Psoas muscle (tissue), 8 donors: ENCODE results near the gene IHH. TPM values are rescaled to one million over a fixed set of nuclear protein-coding genes. Genes with fewer than 3 reads are reported as not detected.
A peak's percentile ranks its signal among the peaks of the same experiment; 100 is the strongest.

Source experiments
- ATAC-seq, 4 donors: fragments of 200-7000 bp; cut with Tn5 transposase; one replicate each; pipeline ENCODE4 v1.9.1; 2020; ENCODE audit warnings: moderate library complexity in 3 of 4, mild to moderate bottlenecking in 2 of 4
- DNase-seq, 2 donors: peaks; one replicate each; pipeline ENCODE4 v3.0.0-alpha.2; 2020
- H3K27ac ChIP-seq: fragments of 200-600 bp; one replicate; pipeline ENCODE4 v1.8.0; 2022
- H3K27me3 ChIP-seq, 3 donors: fragments of 200-600 bp in 1 of 3; one replicate each; pipeline versions ENCODE4 v1.6.1 to v1.8.0; 2013 to 2022; ENCODE audit warnings: low read length in 2 of 3, mild to moderate bottlenecking in 2 of 3, moderate library complexity in 1 of 3; ENCODE audit not compliant: insufficient read depth in 3 of 3
- H3K36me3 ChIP-seq, 2 donors: fragments of 200-600 bp in 1 of 2; one replicate each; pipeline versions ENCODE4 v1.6.1 to v1.8.0; 2013 to 2022; ENCODE audit warnings: low read depth in 1 of 2, mild to moderate bottlenecking in 1 of 2, moderate library complexity in 1 of 2; ENCODE audit not compliant: insufficient read depth in 1 of 2
- H3K4me1 ChIP-seq: fragments of 200-600 bp; one replicate; pipeline ENCODE4 v1.8.0; 2022
- H3K4me3 ChIP-seq: fragments of 200-600 bp; one replicate; pipeline ENCODE4 v1.8.0; 2022; ENCODE audit warnings: mild to moderate bottlenecking
- H3K9me3 ChIP-seq: fragments of 200-600 bp; one replicate; pipeline ENCODE4 v1.8.0; 2022
- CTCF ChIP-seq: fragments of 200-600 bp; IDR thresholded peaks from one replicate; pipeline ENCODE4 v1.8.0; 2022; ENCODE audit warnings: antibody characterized with exemption
- WGBS, 3 donors: extraction: QIAGEN DNeasy Blood & Tissue Kit; methylation state at CpG; one replicate each; pipeline versions ENCODE4 v1.1.6 to v1.1.7; 2013; 5-methylcytosine and 5-hydroxymethylcytosine counted together
- intact Hi-C, 2 donors: fragments of 100-400 bp; cut with DNase I; formaldehyde crosslinking; loops; one replicate each; pipeline versions ENCODE4 v1.11.0 to v1.14.2; 2022
- polyA plus RNA-seq, 3 donors: library from polyadenylated mRNA; stranded (reverse); fragments of 200-250 nt; gene quantifications; one replicate each; pipeline ENCODE4 v1.2.3, GENCODE V29; 2013
- total RNA-seq, 4 donors: library from RNA; stranded (reverse); fragmentation: NEBNext Ultra II Directional in 2 of 4; extraction: Animal tissue kit (Norgen Biotek cat#: 25700) in 2 of 4; gene quantifications; one replicate each; pipeline versions ENCODE4 v1.2.1 to v1.2.4, GENCODE V29; 2021 to 2023
- donor health status: healthy with polysubstance abuse.
- donor health status: DM: no; HTN: no; CAD: no; lungs with moderate emphysema.
- donor health status: Bipolar disorder and iron deficiency.
- donor health status: healthy.
- donor health status: DM: yes; HTN: yes; CAD: no.
- donor health status: DM: no; HTN: no; CAD: no.
- donor health status: DM: no; HTN: no; CAD: no.
- donor health status: DM: yes; HTN: yes; CAD: no.

IHH gene
- total and polyA plus RNA-seq, 7 donors, result 0.03 to 0.12 TPM; not detected in 5

GRCh38 chr2:219020604-219021365 is 39.9 kb downstream of the IHH start:
- H3K4me1 ChIP-seq, result no peaks in the 10 kb centered on the region
- no peaks in the 10 kb centered on the region for H3K27me3 ChIP-seq
- 64 to 69% (median 68%) methylated on average over 11 of the region's 11 CpGs for WGBS, 3 donors
- no peak overlapping the region for H3K27ac ChIP-seq
- peak in 1 of 2 donors; percentile 37 for DNase-seq
- no peaks in the 10 kb centered on the region for H3K36me3 ChIP-seq
- H3K4me3 ChIP-seq, result no peak overlapping the region
- no peaks in the 10 kb centered on the region for H3K9me3 ChIP-seq
- no peak for TF ChIP-seq CTCF
- ATAC-seq, result no peak
- intact Hi-C loops, result no loop called here

GRCh38 chr2:219019436-219019835 is 41.3 kb downstream of the IHH start:
- no peak overlapping the region for H3K4me3 ChIP-seq
- H3K36me3 ChIP-seq, result no peaks in the 10 kb centered on the region
- H3K27ac ChIP-seq, result no peak overlapping the region
- no peaks in the 10 kb centered on the region for H3K9me3 ChIP-seq
- 85 to 91% (median 89%) methylated on average over 5 to 6 of the region's 6 CpGs for WGBS, 3 donors
- ATAC-seq (no peak), DNase-seq (peak in 1 of 2 donors; percentile 14)
- no peaks in the 10 kb centered on the region for H3K4me1 ChIP-seq
- intact Hi-C loops, result no loop called here
- no peaks in the 10 kb centered on the region for H3K27me3 ChIP-seq
- no peak for TF ChIP-seq CTCF

- 82 to 89% (median 88%) methylated on average over 10 of the region's 10 CpGs for WGBS, 3 donors
- intact Hi-C loops, result no loop called here
- Histone ChIP-seq H3K27ac (no peak overlapping the region), H3K4me3 (no peak overlapping the region), H3K9me3 (no peaks in the 10 kb centered on the region), H3K27me3 (no peaks in the 10 kb centered on the region), H3K4me1 (no peaks in the 10 kb centered on the region), H3K36me3 (no peaks in the 10 kb centered on the region)
- no peak for ATAC-seq
- DNase-seq, result no peak
- TF ChIP-seq CTCF, result no peak
Measured at GRCh38 chr2:219018726-219019125, 42.0 kb downstream of the IHH start.

- no peaks in the 10 kb centered on the region for H3K4me1 ChIP-seq
- ATAC-seq (no peak), DNase-seq (peak in 1 of 2 donors; percentile 30)
- TF ChIP-seq CTCF, result no peak
- intact Hi-C loops, result no loop called here
- no peaks in the 10 kb centered on the region for H3K36me3 ChIP-seq
- no peak overlapping the region for H3K27ac ChIP-seq
- H3K4me3 ChIP-seq, result no peak overlapping the region
- no peaks in the 10 kb centered on the region for H3K27me3 ChIP-seq
- no peaks in the 10 kb centered on the region for H3K9me3 ChIP-seq
- WGBS, 3 donors, result 82 to 85% (median 83%) methylated on average over 7 of the region's 7 CpGs
Measured at GRCh38 chr2:219018286-219018685, 42.4 kb downstream of the IHH start.
